ENCODE results near the gene NAT9.

Gene NAT9

DNA sequence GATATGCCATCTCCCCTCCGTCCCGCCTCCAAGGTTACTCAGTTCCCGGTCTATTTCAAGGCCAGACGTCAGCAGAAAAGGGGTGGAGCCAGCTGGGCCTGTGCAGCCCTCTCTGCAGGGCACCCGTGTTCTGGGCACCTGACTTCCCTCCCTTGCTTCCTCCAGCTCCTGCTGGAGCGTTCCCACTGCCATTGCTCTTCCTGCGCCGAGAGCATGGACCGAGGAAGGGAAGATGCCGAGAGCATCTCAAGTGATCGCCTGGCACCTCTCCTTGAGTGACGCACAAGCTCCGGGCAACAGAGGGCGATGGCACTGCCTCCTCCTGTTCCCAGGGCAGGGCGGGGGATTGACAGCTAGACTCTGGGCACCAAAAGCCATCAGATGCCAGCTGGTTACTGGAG is 29.4 kb upstream of the NAT9 start:
- DNase-seq, result no peak

DNA sequence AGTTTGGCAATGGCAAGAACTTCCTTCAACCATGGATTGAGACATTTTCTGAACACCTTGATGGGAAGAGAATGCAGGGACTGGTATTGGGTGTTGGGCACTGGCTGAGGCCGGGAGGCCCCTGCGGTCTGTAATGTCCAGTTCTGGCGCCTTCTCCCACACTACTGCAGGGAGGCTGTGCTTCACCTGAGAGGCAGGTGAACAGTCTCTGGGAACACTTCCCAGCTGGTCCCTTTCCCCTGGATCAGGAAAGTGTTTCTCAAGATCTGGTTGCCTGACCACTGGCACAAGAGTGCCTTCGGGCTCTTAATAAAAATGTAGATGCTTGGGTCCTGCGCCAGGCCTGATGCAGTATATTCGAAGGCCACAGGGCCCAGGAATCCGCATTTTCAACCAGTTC is 28.5 kb upstream of the NAT9 start:
- no peak for DNase-seq

DNA sequence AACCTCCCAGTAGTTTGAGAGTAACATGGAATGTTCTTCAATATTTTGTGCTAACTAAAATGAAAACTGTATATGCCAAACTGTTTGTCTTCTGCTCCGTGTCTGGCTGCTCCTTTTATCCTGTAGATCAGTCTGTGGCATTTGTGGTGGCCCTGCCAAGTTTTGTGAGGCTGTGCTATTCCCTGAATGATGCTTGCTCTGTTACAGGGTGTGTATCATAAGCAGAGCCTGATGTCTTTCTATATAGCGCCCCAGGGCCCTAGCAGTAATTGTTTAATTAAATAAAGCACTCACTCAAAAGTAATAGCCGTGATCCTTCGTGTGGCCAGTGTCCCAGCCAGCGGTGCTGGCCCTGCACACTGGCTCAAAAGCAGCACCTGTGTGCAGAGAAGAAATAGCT is 27.8 kb upstream of the NAT9 start:
- DNase-seq, result no peak

DNA sequence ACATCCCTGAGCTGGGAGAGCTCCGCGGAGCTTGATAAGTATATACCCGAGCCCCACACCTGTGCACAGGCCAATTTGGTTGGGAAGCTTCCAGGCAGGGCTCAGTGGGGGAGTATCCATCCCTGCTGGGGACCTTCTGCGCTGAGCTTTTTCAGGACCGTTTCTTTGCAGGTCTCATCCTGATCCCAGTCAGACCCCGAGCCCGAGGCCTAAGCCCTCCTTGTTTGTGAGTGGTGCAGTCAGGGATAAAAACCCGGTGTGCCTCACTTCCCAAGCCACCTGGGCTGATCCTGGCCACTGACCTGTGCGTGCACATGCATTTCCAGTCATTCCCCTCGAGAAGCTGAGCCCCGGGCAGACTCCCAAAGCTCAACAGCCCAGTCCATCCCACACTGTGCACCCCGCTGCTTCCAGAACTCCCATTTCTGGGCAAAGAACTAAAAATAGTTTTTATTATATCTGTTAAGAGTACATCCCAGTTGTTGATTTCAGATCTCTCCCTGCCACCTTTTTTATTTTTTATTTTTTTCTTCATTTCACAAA is 27.3 kb upstream of the NAT9 start:
- DNase-seq, result no peak

DNA sequence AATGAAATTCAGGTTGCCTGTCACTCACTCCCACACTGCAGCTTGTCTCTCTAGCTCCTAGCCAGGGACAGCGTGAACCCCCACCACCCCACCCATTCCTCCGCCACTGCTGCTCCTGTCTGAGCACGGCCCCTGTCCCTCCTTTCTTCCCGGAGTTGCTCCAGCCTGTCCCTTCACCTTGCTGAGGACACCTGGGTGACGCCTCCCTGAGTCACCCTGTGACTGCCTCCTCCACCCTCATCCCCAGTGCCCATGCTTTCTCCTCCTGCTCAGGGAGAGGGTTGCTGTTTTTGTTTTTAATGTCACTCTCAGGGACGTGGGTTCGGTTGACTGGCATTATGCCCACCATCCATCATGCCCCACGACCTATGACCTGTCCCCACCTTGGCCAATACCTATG is 25.8 kb upstream of the NAT9 start:
- no peak for DNase-seq

DNA sequence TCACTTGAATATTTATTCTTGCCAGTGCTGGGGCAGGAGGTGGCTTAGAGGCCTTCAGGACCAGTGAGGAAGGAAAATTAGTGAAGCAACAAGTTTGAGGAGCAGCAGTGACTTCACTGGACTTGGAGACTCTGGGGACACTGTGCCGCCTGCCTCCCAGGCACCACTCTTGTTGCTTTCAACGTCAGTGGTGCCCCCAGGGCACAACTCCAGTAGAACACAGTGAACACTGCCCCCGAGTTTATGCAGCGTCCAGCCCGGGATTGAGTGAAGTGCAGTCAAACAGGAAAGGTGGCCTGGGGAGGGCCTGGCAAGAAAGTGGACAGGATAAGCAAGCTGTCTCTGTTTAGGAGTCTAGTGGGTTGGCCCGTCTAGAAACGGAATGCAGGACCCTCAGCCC is 24.4 kb upstream of the NAT9 start:
- DNase-seq, result no peak

DNA sequence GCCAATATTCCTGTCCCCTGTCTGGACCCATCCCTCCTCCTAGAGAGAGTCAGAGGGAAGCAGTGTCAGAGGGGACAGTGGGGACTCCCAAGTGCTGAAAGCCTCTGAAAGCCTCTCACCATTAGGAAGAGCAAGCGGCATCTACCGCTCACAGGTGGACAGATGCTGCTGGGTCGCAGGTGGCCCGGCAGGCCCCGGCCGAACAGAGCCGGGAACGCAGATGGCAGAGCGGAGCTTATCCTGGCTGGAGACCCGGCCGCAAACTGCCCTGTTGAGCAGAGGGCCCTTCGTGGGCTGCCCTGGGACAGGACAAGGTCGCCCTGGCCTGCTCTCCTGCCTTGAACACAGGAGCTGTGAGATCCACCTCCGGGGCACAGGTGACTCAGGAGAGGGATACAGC is 23.0 kb upstream of the NAT9 start:
- no peak for DNase-seq

DNA sequence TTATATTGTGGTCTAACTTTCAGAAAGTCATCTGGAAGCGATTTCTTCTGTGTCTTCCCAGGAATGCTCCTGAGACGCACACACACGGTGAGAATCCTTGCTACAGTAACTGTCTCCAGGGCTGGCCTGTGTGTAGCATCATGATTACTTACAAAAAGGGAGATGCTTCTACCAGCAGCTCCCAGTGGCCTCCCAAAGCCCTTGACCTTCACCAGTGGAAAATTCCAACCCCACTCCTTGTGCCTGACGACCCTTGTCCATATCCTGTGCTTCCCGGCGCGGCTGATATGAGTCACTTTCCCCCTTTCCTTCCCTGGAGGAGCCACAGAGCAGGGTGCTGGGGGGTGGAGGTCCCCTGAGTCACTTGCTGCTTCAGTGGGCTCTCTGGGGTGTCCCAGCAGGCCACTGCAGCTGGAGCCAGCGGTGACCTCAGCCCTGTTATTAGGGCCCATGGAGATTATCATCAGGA is 22.1 kb upstream of the NAT9 start:
- DNase-seq, result no peak

DNA sequence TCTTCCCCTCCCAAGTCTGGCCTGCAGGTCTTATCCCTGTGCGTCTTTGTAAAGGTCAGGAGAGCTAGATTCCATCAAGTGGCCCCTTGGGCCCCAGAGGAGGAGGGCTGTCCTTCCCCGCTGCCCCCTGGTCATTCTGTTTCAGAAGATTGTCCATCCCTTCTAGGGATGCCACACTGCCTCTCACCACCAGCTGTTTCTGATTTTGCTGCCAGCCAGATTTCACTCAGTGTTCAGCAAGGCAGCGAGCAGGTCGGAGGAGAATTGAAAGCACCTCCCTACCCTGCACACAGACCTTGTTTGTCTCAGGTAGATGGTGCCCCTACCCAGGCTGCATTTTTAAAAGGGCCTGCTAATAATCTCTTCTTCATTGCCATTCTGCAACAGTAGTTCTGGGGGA is 21.7 kb upstream of the NAT9 start:
- DNase-seq, result no peak

DNA sequence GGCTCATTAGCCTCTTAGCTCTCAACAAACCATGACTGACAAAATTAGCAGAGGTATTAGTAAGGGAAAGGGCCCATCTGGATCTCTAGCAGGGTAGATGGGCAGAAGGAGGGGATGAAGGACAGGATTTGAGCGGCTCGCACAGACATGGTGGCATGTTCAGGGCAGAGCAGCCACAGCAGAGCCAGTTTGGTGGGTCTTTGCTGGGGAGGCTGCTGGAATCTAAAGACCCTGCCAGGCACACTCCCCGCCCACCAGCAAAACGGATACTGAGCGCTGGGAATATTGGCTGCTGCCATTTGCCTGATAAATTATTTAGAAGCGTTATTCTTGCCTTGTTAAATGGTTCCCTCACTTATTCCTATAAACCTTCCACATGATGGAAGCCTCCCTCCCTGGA is 20.7 kb upstream of the NAT9 start:
- DNase-seq, result no peak

DNA sequence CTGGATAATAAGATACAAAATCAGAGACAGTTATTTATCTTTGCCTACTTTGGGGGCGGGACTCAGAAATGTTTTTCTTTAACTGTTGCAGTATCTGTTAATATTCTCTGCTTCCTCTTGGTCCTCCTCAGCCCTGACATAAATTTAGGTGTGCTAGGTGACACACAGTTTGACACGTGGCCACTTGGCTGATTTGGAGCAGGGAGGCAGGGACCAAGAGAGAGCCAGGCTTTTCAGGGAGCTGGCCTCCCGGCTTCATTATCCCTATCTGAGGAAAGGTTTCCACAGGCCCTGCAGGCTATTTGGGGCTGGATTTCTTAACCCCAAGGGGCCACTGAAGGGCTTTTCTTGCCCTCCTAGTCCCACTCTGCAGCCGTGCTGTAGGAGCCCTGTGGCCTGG is 20.1 kb upstream of the NAT9 start:
- no peak for DNase-seq

DNA sequence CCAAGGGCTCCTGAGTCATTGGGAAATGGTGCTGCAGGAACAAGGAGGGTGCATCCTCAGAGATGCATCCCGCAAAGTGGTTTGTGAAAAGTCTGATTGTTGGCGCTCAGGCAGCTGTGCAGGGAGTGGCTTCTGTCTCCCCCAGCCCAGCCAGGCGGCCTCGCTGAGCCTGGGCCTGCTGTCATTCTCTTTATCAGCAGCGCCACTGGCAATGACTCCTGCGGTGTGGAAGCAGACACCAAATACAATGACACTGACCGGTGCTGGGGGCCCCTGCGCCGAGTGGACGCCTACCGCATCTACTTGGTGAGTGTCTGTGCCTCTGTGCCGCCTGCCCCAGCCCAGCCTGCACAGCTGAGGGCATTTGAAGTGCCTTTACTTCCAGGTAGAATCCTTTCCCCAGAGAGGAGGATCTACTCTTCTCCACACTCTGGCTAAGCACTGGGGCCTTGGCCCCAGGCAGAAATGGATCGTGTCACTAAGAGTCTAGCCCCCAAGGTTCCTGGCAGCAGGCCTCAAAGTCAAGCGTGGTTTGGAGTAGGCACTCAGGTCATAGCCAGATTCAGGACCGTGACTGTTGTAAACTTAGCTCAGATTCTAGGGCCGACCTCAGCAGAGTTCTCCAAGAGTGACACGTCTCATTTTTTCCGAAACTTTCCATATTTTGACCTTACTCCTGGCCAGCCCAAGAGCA is 19.3 kb upstream of the NAT9 start:
- no peak for DNase-seq

DNA sequence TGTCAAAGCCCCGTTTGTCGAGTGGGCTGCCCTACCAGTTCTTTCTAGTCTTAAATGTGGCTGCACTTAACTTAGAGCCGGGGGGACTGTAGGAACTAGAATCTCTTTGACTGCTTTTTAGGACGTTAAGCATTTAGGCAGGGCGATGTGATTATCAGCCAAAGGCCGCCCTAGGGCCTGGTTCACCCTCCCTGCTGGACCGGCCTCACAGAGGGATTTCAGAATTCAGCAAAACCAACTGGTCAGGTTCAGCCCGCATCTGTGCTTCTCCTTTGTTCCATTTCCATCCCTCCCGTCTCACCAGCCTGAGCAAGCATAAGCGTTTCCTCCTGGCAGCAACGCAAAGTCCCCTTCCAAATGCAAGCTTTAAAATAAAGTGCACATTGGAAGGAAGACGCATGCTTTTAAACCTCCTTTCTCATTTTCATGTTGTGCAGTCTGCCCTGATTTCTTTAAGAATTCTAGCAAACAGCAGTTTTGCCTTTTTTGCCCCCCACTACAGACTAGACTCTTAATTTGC is 16.5 kb upstream of the NAT9 start:
- no peak for DNase-seq

DNA sequence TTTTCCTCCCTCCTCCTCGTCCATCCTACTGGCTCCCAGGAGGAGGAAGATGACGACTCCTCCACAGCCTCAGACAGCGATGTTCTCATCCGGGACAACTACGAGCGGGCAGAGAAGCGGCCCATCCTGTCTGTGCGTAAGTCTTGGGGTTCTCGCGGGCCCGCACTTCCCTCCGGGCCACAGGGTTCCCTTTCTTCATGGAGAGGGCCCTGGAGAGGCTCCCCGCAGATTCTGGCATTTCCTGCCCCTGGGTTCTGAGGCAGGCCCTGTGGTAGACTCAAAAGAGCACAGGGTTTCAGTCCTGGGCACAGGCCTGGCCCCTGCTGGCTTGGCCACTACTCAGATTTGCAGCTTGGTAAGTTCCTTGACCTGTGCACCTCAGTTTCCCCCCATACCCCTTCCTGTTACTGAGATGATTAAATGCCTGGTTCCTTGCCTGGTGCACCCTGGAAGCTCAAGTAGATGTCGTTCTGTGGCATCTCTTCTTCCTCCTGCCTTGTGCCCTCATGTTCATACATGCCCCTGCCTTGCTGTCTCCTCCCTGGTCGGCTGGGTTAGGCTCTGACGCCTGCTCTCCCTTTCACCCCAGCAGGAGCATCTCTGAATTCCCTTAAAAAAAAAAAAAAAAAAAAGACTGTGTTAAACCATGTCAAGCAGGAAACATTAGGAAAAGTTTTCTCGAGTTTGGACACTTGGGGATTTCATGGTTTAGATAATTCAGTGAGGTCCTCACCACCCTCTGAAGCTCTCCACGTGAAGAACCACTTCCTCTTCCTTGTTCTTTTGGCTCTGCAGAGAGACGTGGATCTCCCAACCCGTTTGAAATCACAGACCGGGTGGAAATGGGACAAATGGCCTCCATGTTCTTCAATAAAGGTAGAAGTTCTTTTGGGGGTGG is 14.3 kb upstream of the NAT9 start:
- no peak for DNase-seq

DNA sequence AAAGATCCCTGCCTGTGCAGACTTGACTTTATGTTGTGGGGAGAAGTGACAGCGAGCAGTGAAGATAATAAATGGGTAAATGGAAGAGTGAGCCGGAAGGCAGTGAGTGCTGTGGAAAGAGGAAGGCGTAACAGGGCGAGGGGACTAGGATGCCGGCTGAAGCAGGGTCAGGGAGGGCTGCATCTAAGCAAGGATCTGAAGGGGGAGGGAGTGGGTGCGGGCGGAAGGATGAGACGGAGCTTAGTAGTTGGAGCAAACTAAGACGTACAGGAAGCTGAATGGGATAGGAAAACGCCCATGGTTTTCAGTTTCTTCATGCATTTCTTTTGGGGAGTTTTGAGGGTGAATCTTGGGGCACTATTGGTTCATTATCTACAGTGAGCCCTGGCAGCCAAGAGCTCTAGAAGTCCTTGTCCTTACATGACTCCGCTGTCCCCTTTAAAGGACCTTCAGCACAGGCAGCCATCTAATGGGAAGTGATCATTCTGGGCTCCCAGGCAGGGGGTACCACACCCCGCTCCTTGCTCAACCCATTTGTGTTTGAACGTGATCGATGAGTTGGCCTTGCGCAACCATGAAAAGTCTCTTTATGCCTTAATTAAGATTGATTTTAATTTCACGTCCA is 10.4 kb upstream of the NAT9 start:
- DNase-seq, result no peak

DNA sequence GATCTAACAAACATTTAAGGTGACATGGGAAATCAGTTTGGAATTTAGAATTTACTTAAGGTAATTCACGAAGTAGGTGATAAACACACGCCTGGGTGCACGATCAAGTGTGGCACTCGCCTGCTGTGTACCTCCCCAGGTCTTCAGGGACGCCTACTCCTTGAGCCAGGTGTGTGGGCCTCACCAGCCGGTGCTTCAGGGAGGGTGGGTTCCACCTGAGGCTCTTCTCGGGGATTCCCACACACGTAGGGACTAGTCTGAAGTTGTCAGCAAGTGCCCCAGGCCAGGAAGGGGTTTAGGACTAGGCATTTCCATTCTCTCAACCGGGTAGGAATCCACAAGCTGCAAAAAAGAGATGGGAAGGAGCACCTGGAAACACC is 9.8 kb upstream of the NAT9 start:
- no peak for DNase-seq

DNA sequence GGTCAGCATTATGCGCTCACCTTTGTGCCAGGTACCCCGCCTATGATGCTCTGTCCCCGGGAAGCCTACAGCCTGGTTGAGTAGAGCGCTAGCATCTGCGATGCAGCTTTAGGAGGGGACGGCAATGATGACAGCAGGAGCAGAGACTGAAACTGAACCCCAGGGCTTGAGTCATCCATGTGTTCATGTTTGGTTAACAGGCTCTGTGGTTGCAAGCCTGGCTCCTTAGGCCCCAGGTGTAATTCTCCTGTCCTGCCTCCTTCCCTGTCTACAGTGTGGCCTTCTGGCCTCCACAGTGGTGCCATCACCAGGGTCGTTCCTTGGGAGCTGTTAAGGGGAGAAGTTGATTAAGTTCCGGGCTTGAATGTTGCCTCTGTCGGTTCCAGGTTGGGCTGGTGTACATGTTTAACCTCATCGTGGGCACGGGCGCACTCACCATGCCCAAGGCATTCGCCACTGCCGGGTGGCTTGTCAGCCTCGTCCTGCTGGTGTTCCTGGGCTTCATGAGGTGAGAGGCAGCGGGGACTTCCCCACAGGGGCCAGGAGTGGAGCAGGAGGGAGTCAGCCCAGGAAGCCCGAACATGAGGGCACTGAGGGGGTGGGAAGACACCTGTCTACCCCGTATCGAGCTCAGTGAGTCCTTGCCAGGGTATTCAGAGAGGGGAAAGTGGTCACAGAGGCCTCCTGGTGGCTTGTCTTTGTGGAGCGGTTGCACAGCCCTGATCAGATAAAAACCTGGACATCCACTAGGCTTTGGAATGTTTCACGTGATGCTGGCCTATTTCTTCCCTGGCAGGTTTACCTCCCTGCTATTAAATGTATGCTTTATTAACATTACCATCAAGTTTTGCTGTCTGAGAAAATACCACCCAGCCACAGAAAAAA is 9.2 kb upstream of the NAT9 start:
- DNase-seq, result no peak

DNA sequence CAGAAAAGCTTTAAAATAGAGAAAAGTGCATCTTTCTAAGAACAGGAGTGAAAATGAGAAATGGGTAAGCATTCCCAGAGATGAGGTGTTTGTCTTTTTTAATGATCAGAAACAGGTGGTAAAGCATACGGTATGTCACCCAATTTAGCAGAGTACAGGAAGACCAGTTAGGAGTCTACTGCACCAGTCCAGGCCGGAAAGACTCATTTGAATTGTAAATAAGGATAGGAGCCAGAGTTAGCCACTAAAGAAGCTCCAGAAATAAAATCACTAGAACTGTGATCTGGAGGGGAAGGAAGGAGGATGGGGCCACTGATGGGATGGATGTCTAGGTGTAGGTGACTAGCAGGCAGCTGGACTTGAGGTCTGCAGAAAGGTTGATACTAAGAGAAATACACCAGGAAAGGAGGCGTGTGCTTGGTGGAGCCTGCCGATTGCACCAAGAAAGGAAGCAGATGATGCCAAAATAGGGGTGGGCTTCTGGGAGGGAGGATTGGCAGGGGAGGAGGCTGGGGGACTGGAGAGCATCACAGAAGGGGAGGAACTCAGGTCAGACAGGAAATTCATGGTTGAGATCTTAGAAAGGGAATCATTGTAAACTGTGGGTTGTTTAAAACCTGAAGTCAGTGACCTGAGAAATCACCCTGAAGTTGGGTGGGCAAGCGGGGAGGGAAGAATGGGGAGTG is 8.1 kb upstream of the NAT9 start:
- DNase-seq, result no peak

DNA sequence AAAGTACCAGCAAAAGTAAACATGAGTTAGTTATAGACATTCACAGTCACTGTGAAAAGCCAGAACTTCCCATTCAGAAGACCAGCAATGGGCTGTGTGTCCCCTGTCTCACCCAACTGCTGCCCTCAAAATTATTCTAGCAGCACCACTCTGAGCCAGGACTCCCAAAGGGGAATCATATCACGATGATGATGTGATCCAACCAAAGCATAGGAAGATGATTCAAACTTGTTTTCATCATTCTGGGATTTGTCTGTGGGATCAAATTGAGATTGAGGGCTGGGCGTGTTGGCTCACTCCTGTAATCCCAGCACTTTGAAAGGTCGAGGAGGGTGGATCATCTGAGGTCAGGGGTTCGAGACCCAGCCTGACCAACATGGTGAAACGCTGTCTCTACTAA is 6.4 kb upstream of the NAT9 start:
- no peak for DNase-seq

DNA sequence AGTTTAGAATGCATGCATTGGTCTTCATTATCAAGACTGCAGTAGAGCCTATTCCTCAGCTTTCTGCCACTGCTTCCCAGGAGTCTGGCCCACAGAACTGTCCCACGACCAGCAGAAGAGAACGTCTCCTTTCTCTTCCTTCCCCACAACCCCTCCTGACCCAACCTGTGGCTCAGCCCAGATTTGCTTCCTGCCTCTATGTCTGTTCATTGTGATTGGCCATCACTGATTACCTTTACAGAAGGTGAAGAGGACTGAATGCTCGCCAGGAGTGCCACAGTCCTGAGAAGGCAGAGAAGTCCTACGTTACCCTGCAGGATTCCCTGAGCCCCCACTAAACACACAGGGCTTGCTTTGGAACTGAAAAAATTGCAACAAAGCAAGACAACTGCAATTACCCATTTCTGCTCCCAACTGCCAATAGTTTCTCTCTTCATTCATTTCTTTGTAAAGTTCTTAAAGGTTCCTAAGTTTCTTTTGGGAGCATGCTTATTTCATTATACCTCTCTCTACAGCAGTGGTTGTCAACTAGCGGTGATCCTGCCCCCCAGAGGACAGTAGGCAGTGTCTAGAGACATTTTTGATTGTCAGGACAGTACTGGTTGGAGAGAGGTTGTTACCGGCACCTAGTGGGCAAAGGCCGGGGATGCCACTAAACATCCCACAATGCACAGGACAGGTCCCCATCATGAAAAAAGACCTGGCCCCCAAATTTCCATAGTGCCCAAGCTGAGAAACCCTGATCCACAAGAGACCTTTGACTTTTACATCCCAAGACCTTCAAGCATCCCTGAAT is 4.5 kb upstream of the NAT9 start:
- peak; percentile 50 for DNase-seq

DNA sequence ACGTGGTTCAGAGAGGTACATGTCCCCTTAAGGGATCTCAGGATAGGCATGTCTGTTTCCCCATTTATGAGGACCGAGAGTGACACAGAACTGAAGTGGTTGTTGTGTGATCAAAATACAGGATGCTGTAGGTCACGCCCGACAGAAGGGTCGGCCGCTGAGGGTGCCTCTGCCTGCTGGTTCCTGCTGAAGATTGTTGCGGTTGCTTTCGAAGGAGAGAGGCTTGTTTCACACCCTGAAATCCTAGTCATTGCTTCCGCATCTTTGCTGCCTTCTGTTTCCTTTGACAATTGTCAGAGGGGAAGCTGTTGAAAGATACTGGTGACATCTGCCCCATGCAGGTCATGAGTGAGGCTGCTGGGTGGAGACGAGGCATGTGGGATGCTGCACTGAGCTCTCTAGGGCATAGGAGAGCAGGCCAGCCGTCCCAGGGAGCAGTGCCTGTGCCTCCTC is 3.8 kb upstream of the NAT9 start:
- peak; percentile 74 for DNase-seq

Data from CD4-positive, alpha-beta T cell treated with Interleukin-12 subunit alpha and Interleukin-12 subunit beta, for 1 hour (primary cell).